ENCODE results near the gene IKZF3.

DNA sequence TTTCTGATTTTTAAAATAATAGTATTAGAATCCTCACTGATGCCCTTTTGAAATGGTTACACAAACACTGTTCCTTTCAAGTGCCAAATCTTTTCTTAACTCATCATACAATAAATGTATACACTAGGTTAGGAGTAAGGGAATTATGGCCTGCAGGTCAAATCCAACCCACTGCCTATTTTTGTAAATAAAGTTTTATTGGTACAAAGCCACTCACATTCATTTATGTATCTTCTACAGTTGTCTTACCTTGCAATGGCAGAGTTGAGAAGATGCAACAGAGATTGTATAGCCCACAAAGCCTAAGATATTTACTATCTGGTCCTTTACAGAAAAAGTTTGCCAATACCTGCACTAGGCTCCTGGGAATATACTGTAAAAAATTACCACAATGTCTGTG lies 47.8 kb downstream of the IKZF3 start:
- TF ChIP-seq CTCF (conservative IDR thresholded peaks at IDR 0.05 in 1 of 2, IDR thresholded peaks at IDR 0.05 in 1 of 2; ENCODE audit: extremely low read depth in 1 of 2, insufficient read depth in 1 of 2, low read depth in 1 of 2, low read length in 2 of 2) (no peak), EZH2 (IDR thresholded peaks at IDR 0.05; ENCODE audit: borderline replicate concordance, low read length) (no peak)
